ENCODE results near the gene KATNAL2.

The KATNAL2 gene

GRCh38 chr18:47081578-47081977 lies 164.2 kb downstream of the KATNAL2 start:
- TF ChIP-seq EZH2 (IDR thresholded peaks at IDR 0.05), result no peak
- no peak for TF ChIP-seq FOXP2 (optimal IDR thresholded peaks at IDR 0.05; ENCODE audit: control extremely low read depth, extremely low read length, insufficient read depth)
- TF ChIP-seq POLR2AphosphoS5 (IDR thresholded peaks at IDR 0.05; ENCODE audit: borderline replicate concordance, low read depth, low read length), result no peak

GRCh38 chr18:47087676-47088075 lies 170.3 kb downstream of the KATNAL2 start:
- TF ChIP-seq FOXP2 (optimal IDR thresholded peaks at IDR 0.05; ENCODE audit: control extremely low read depth, extremely low read length, insufficient read depth), result no peak
- no peak for TF ChIP-seq POLR2AphosphoS5 (IDR thresholded peaks at IDR 0.05; ENCODE audit: borderline replicate concordance, low read depth, low read length)
- TF ChIP-seq EZH2 (IDR thresholded peaks at IDR 0.05), result no peak
- Histone ChIP-seq H3K36me3 (ENCODE audit: insufficient read depth, low read length) (no peaks in the 10 kb centered on the region), H3K9ac (ENCODE audit: insufficient read length) (no peak overlapping the region), H3K27ac (no peak overlapping the region), H3K4me3 (no peak overlapping the region), H3K9me3 (ENCODE audit: low read depth, low read length) (no peaks in the 10 kb centered on the region)
- DNase-seq (ENCODE audit: low read depth, low spot score), result no peak

More at GRCh38 chr18:47081578-47081977, 164.2 kb downstream of the KATNAL2 start:
- H3K9me3 ChIP-seq (ENCODE audit: low read depth, low read length), result no peaks in the 10 kb centered on the region
- H3K9ac ChIP-seq (ENCODE audit: insufficient read length), result no peak overlapping the region
- H3K36me3 ChIP-seq (ENCODE audit: insufficient read depth, low read length), result no peaks in the 10 kb centered on the region; the same call in 1 of the 2 replicates
- H3K4me3 ChIP-seq, result no peak overlapping the region
- no peak for DNase-seq (ENCODE audit: low read depth, low spot score)
- no peak overlapping the region for H3K27ac ChIP-seq

GRCh38 chr18:47095810-47096209 lies 178.4 kb downstream of the KATNAL2 start:
- no peak overlapping the region for H3K27ac ChIP-seq
- TF ChIP-seq FOXP2 (optimal IDR thresholded peaks at IDR 0.05; ENCODE audit: control extremely low read depth, extremely low read length, insufficient read depth) (no peak), EZH2 (IDR thresholded peaks at IDR 0.05) (no peak), POLR2AphosphoS5 (IDR thresholded peaks at IDR 0.05; ENCODE audit: borderline replicate concordance, low read depth, low read length) (no peak)
- no peaks in the 10 kb centered on the region for H3K36me3 ChIP-seq (ENCODE audit: insufficient read depth, low read length)
- no peaks in the 10 kb centered on the region for H3K9me3 ChIP-seq (ENCODE audit: low read depth, low read length)
- DNase-seq (ENCODE audit: low read depth, low spot score), result no peak
- no peak overlapping the region for H3K9ac ChIP-seq (ENCODE audit: insufficient read length)
- no peak overlapping the region for H3K4me3 ChIP-seq

DNA sequence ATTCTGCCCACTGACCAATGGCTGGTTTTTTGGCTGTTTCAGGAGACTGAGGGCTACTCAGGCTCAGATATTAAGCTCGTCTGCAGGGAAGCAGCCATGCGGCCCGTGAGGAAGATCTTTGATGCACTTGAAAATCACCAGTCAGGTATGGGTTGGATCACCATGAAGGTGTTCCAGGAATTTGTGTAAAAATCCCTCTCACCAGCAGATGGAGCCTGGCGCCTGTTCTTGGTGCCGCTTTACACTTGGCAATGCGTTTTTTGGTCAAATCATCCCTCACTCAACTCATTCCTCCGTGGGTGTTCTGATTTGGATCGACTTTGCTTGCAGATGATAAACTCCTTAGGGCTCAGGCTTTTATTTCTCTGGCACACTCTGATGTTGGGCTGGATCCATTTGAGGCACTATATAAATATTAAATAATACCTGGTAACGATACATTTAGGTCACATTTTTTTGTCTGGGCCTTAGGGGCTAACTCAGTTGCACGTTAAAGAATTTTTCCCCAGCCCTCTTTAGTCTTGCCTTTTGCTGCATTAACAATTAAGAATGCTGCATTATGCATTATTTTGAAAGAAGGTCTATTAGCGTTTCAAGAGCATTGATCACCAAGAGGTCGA lies 182.9 kb downstream of the KATNAL2 start:
- H3K27ac ChIP-seq, result no peak overlapping the region
- no peak for DNase-seq (ENCODE audit: low read depth, low spot score)

DNA sequence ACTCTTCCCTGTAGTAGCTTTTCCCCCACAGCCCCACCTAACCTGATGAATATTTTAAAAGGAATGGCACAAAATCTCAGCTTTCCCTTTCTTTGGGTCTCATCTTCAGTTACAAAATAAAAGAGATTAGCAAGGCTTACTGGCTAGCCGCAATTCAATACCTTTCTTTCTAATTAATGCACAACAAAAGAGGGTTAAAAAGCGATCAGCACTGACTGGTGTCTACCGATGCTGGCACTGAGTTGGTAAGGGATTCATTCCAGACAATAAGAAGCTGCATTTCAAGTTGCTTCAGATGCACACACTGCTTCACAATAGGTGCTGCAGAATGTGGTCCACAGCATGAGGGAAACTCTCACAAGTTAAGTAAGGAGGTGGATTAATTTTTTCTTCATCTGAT lies 191.0 kb downstream of the KATNAL2 start:
- no peak overlapping the region for H3K27ac ChIP-seq
- no peak overlapping the region for H3K4me3 ChIP-seq
- H3K9me3 ChIP-seq (ENCODE audit: low read depth, low read length), result no peaks in the 10 kb centered on the region
- no peak for DNase-seq (ENCODE audit: low read depth, low spot score)
- H3K9ac ChIP-seq (ENCODE audit: insufficient read length), result no peak overlapping the region
- TF ChIP-seq FOXP2 (optimal IDR thresholded peaks at IDR 0.05; ENCODE audit: control extremely low read depth, extremely low read length, insufficient read depth), result no peak
- no peak for TF ChIP-seq EZH2 (IDR thresholded peaks at IDR 0.05)
- no peak for TF ChIP-seq POLR2AphosphoS5 (IDR thresholded peaks at IDR 0.05; ENCODE audit: borderline replicate concordance, low read depth, low read length)
- peaks cover 11% of the 10 kb centered on the region; the same call in 1 of the 2 replicates for H3K36me3 ChIP-seq (ENCODE audit: insufficient read depth, low read length)

More for the DNA sequence above, 182.9 kb downstream of the KATNAL2 start:
- H3K4me3 ChIP-seq, result no peak overlapping the region
- TF ChIP-seq POLR2AphosphoS5 (IDR thresholded peaks at IDR 0.05; ENCODE audit: borderline replicate concordance, low read depth, low read length) (no peak), FOXP2 (optimal IDR thresholded peaks at IDR 0.05; ENCODE audit: control extremely low read depth, extremely low read length, insufficient read depth) (no peak), EZH2 (IDR thresholded peaks at IDR 0.05) (no peak)
- no peaks in the 10 kb centered on the region for H3K36me3 ChIP-seq (ENCODE audit: insufficient read depth, low read length)
- no peaks in the 10 kb centered on the region for H3K9me3 ChIP-seq (ENCODE audit: low read depth, low read length)
- H3K9ac ChIP-seq (ENCODE audit: insufficient read length), result no peak overlapping the region

DNA sequence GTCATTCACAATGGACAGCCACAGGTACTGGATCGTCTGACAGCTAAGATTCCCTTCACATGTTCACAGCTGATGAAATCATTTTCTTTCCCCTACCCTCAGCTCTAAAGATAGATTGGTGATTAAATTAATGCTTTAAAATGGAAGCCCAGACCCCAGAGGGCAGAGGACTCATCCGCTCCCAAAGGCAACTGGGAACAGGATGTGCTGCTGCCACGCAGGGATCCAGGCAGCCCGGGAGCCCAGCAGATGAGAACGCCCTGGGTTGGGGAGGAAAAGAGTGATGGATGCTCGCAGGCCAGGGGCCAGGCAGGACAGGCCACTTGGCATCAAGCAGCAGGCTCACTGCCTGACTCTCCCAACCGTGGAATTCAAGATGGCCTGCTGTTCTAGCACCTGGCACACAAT lies 191.6 kb downstream of the KATNAL2 start:
- no peaks in the 10 kb centered on the region for H3K9me3 ChIP-seq (ENCODE audit: low read depth, low read length)
- H3K36me3 ChIP-seq (ENCODE audit: insufficient read depth, low read length), result peaks cover 11% of the 10 kb centered on the region; the same call in 1 of the 2 replicates
- no peak overlapping the region for H3K9ac ChIP-seq (ENCODE audit: insufficient read length)
- TF ChIP-seq POLR2AphosphoS5 (IDR thresholded peaks at IDR 0.05; ENCODE audit: borderline replicate concordance, low read depth, low read length) (no peak), FOXP2 (optimal IDR thresholded peaks at IDR 0.05; ENCODE audit: control extremely low read depth, extremely low read length, insufficient read depth) (no peak), EZH2 (IDR thresholded peaks at IDR 0.05) (no peak)
- no peak overlapping the region for H3K27ac ChIP-seq
- no peak for DNase-seq (ENCODE audit: low read depth, low spot score)
- H3K4me3 ChIP-seq, result no peak overlapping the region

- Histone ChIP-seq H3K9ac (ENCODE audit: insufficient read length) (no peak overlapping the region), H3K9me3 (ENCODE audit: low read depth, low read length) (no peaks in the 10 kb centered on the region), H3K27ac (no peak overlapping the region), H3K36me3 (ENCODE audit: insufficient read depth, low read length) (peaks cover 11% of the 10 kb centered on the region; the same call in 1 of the 2 replicates), H3K4me3 (no peak overlapping the region)
- DNase-seq (ENCODE audit: low read depth, low spot score), result no peak
- TF ChIP-seq FOXP2 (optimal IDR thresholded peaks at IDR 0.05; ENCODE audit: control extremely low read depth, extremely low read length, insufficient read depth) (no peak), EZH2 (IDR thresholded peaks at IDR 0.05) (no peak), POLR2AphosphoS5 (IDR thresholded peaks at IDR 0.05; ENCODE audit: borderline replicate concordance, low read depth, low read length) (no peak)
Observed at GRCh38 chr18:47109720-47110119, 192.3 kb downstream of the KATNAL2 start.

GRCh38 chr18:47110492-47111274 lies 193.3 kb downstream of the KATNAL2 start:
- DNase-seq (ENCODE audit: low read depth, low spot score), result no peak
- Histone ChIP-seq H3K4me3 (no peak overlapping the region), H3K36me3 (ENCODE audit: insufficient read depth, low read length) (peaks cover 17% of the 10 kb centered on the region; the same call in 1 of the 2 replicates), H3K9me3 (ENCODE audit: low read depth, low read length) (no peaks in the 10 kb centered on the region), H3K9ac (ENCODE audit: insufficient read length) (no peak overlapping the region), H3K27ac (no peak overlapping the region)
- TF ChIP-seq EZH2 (IDR thresholded peaks at IDR 0.05) (no peak), POLR2AphosphoS5 (IDR thresholded peaks at IDR 0.05; ENCODE audit: borderline replicate concordance, low read depth, low read length) (no peak), FOXP2 (optimal IDR thresholded peaks at IDR 0.05; ENCODE audit: control extremely low read depth, extremely low read length, insufficient read depth) (no peak)
